Upper lobe of right lung (tissue), 1 donor: Measurements from ENCODE around the gene APLP2. TPM values are rescaled to one million over a fixed set of nuclear protein-coding genes. Genes with fewer than 3 reads are reported as not detected.
A peak's percentile ranks its signal among the peaks of the same experiment; 100 is the strongest.

Experiments used
- ATAC-seq: fragments of 200-7000 bp; cut with Tn5 transposase; one replicate; pipeline ENCODE4 v1.9.1; 2020; ENCODE audit warnings: mild to moderate bottlenecking, moderate library complexity
- DNase-seq: peaks from one replicate; pipeline ENCODE4 v3.0.0-alpha.2; 2020
- H3K27ac ChIP-seq: fragments of 200-600 bp; one replicate; pipeline ENCODE4 v1.8.0; 2022
- H3K27me3 ChIP-seq: fragments of 200-600 bp; one replicate; pipeline ENCODE4 v1.8.0; 2022; ENCODE audit warnings: mild to moderate bottlenecking
- H3K36me3 ChIP-seq: fragments of 200-600 bp; one replicate; pipeline ENCODE4 v1.8.0; 2022
- H3K4me1 ChIP-seq: fragments of 200-600 bp; one replicate; pipeline ENCODE4 v1.8.0; 2022
- H3K4me3 ChIP-seq: fragments of 200-600 bp; one replicate; pipeline ENCODE4 v1.8.0; 2022; ENCODE audit warnings: mild to moderate bottlenecking
- H3K9me3 ChIP-seq: fragments of 200-600 bp; one replicate; pipeline ENCODE4 v1.8.0; 2022
- CTCF ChIP-seq: fragments of 200-600 bp; IDR thresholded peaks from one replicate; pipeline ENCODE4 v1.8.0; 2022; ENCODE audit warnings: antibody characterized with exemption
- intact Hi-C: fragments of 100-400 bp; cut with DNase I; formaldehyde crosslinking; loops from one replicate; pipeline ENCODE4 v1.11.0; 2022
- total RNA-seq: library from RNA; stranded (reverse); fragmentation: NEBNext Ultra II Directional; extraction: Animal tissue kit (Norgen Biotek cat#: 25700); gene quantifications from one replicate; pipeline ENCODE4 v1.2.1, GENCODE V29; 2021
- donor health status: DM: no; HTN: yes; CAD: no; lungs with severe emphysema.

Gene APLP2
- total RNA-seq, 1 donor from 2014 or later, result 726 TPM

GRCh38 chr11:130047141-130047540 lies 22.6 kb upstream of the APLP2 start:
- Histone ChIP-seq H3K9me3 (no peaks in the 10 kb centered on the region), H3K4me1 (no peaks in the 10 kb centered on the region), H3K27me3 (no peaks in the 10 kb centered on the region), H3K36me3 (no peaks in the 10 kb centered on the region), H3K4me3 (no peak overlapping the region), H3K27ac (no peak overlapping the region)
- DNase-seq, result no peak
- ATAC-seq, result no peak
- TF ChIP-seq CTCF, result no peak
- intact Hi-C loops, result no loop called here

- H3K4me1 ChIP-seq, result no peaks in the 10 kb centered on the region
- peak overlapping the region; percentile 3 for H3K27ac ChIP-seq
- H3K9me3 ChIP-seq, result no peaks in the 10 kb centered on the region
- H3K36me3 ChIP-seq, result no peaks in the 10 kb centered on the region
- ATAC-seq (peak; percentile 48), DNase-seq (no peak)
- intact Hi-C loops, result no loop called here
- TF ChIP-seq CTCF, result no peak
- no peaks in the 10 kb centered on the region for H3K27me3 ChIP-seq
- H3K4me3 ChIP-seq, result no peak overlapping the region
These were observed 20.3 kb upstream of the APLP2 start for GRCh38 chr11:130049328-130049771.

GRCh38 chr11:130050257-130050656 lies 19.4 kb upstream of the APLP2 start:
- H3K27ac ChIP-seq, result peak overlapping the region; percentile 14
- TF ChIP-seq CTCF, result no peak
- intact Hi-C loops, result no loop called here
- no peak for DNase-seq
- peak; percentile 87 for ATAC-seq
- no peak overlapping the region for H3K4me3 ChIP-seq
- H3K4me1 ChIP-seq, result no peaks in the 10 kb centered on the region
- no peaks in the 10 kb centered on the region for H3K27me3 ChIP-seq
- H3K36me3 ChIP-seq, result no peaks in the 10 kb centered on the region
- no peaks in the 10 kb centered on the region for H3K9me3 ChIP-seq

GRCh38 chr11:130051082-130051481 lies 18.6 kb upstream of the APLP2 start:
- intact Hi-C loops, result no loop called here

GRCh38 chr11:130052567-130052966 lies 17.1 kb upstream of the APLP2 start:
- no peak for TF ChIP-seq CTCF
- DNase-seq (no peak), ATAC-seq (no peak)
- no peak overlapping the region for H3K4me3 ChIP-seq
- H3K27me3 ChIP-seq, result no peaks in the 10 kb centered on the region
- no peaks in the 10 kb centered on the region for H3K4me1 ChIP-seq
- intact Hi-C loops, result no loop called here
- H3K27ac ChIP-seq, result no peak overlapping the region
- H3K9me3 ChIP-seq, result no peaks in the 10 kb centered on the region
- H3K36me3 ChIP-seq, result no peaks in the 10 kb centered on the region

More at GRCh38 chr11:130051082-130051481, 18.6 kb upstream of the APLP2 start:
- Histone ChIP-seq H3K27ac (no peak overlapping the region), H3K36me3 (no peaks in the 10 kb centered on the region), H3K9me3 (no peaks in the 10 kb centered on the region), H3K4me1 (no peaks in the 10 kb centered on the region), H3K27me3 (no peaks in the 10 kb centered on the region), H3K4me3 (no peak overlapping the region)
- DNase-seq, result no peak
- no peak for TF ChIP-seq CTCF
- ATAC-seq, result peak; percentile 79

- Histone ChIP-seq H3K27me3 (no peaks in the 10 kb centered on the region), H3K9me3 (no peaks in the 10 kb centered on the region), H3K4me3 (no peak overlapping the region), H3K27ac (no peak overlapping the region), H3K36me3 (no peaks in the 10 kb centered on the region), H3K4me1 (no peaks in the 10 kb centered on the region)
- TF ChIP-seq CTCF, result no peak
- DNase-seq, result no peak
- intact Hi-C loops, result no loop called here
- ATAC-seq, result no peak
These were observed 14.7 kb upstream of the APLP2 start for GRCh38 chr11:130054966-130055365.
